ENCODE data around the gene GAREM1. TPM values are rescaled to one million over a fixed set of nuclear protein-coding genes. Genes with fewer than 3 reads are reported as not detected.

The GAREM1 gene
- total and polyA plus RNA-seq, 2 of the 8 experiments (the other 6 are each of a cell fraction or from before 2014, with no cell fraction given), result 3.6 to 9.2 TPM

DNA sequence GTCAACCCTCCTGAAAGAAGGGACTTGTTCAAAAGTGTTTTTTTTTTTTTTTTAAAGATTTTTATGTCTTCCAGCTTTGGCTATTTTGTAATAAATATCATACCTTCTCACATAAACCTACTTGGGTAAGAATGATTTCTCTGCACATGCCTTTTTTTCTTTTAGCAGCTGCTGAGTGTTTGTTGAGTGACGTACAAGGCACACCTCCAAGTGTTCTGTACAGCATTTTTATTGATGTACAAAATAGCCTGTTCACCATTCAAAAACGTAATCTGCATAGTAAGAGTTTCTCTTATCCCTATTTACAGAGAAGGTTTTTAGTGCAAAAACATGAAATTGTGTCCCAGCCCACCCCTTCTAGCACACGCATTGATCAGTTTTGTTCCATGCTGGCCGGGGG lies 203.2 kb downstream of the GAREM1 start:
- Histone ChIP-seq H3K4me3 (ENCODE audit: extremely low read depth in 1 of 4, insufficient read depth in 2 of 4, low read depth in 3 of 4, low read length in 4 of 4) (no peak overlapping the region), H2AFZ (ENCODE audit: low read length) (no peak overlapping the region), H3K23me2 (ENCODE audit: low read depth, low read length) (no peaks in the 10 kb centered on the region), H4K5ac (ENCODE audit: insufficient read length, low read depth, low read length) (no peak overlapping the region), H4K20me1 (replicated peaks in 1 of 2; ENCODE audit: control insufficient read depth in 1 of 2, insufficient read depth in 2 of 2, low read length in 2 of 2) (no peaks in the 10 kb centered on the region), H4K91ac (replicated peaks; ENCODE audit: insufficient read length, low read length) (no peak overlapping the region), H3K4me2 (ENCODE audit: insufficient read depth in 1 of 2, low read depth in 2 of 2, low read length in 2 of 2) (no peak overlapping the region), H3K79me2 (ENCODE audit: control insufficient read depth in 1 of 2, insufficient read depth in 2 of 2, low read length in 2 of 2) (no peaks in the 10 kb centered on the region), H3K18ac (ENCODE audit: extremely low read depth, low read length) (no peak overlapping the region), H2BK20ac (ENCODE audit: low read length) (no peak overlapping the region), H3K9ac (replicated peaks in 1 of 4; ENCODE audit: extremely low read depth in 1 of 4, low read depth in 3 of 4, low read length in 3 of 4) (no peak overlapping the region), H3K56ac (replicated peaks; ENCODE audit: insufficient read length, low read depth, low read length) (no peak overlapping the region), H3K9me3 (ENCODE audit: insufficient read depth in 2 of 2, low read depth in 1 of 2, low read length in 1 of 2) (no peaks in the 10 kb centered on the region), H2BK12ac (ENCODE audit: low read depth, low read length) (no peak overlapping the region), H3K4ac (replicated peaks; ENCODE audit: insufficient read length, low read depth, low read length) (no peak overlapping the region), H2AK5ac (ENCODE audit: low read depth, low read length) (no peak overlapping the region), H3K36me3 (ENCODE audit: control insufficient read depth in 2 of 4, insufficient read depth in 4 of 4, low read length in 3 of 4) (no peaks in the 10 kb centered on the region), H3K27ac (ENCODE audit: low read depth, low read length) (no peak overlapping the region), H3K79me1 (ENCODE audit: low read depth, low read length) (no peaks in the 10 kb centered on the region), H2BK120ac (replicated peaks; ENCODE audit: low read depth, low read length) (no peak overlapping the region), H3K4me1 (replicated peaks in 1 of 4; ENCODE audit: control insufficient read depth in 3 of 4, insufficient read depth in 4 of 4, low read length in 3 of 4) (peaks cover 0 to 3% (median under 1%) of the 10 kb centered on the region in 4 experiments; a peak in 3 of 7 replicates), H3K23ac (ENCODE audit: insufficient read length) (no peak overlapping the region), H3K14ac (ENCODE audit: insufficient read length) (no peak overlapping the region), H4K8ac (ENCODE audit: extremely low read depth, insufficient read depth, low read length) (no peak overlapping the region), H3K27me3 (replicated peaks in 1 of 4; ENCODE audit: control insufficient read depth in 3 of 4, extremely low read depth in 1 of 4, insufficient read depth in 3 of 4, low read length in 3 of 4) (no peaks in the 10 kb centered on the region), H2BK15ac (ENCODE audit: low read length) (no peak overlapping the region), H2BK5ac (ENCODE audit: low read depth, low read length) (no peak overlapping the region)
- CTCF ChIA-PET (ENCODE audit: partially characterized antibody), result no interaction called here
- POLR2A ChIA-PET (ENCODE audit: partially characterized antibody), result no interaction called here
- 93% methylated on average over 4 of the region's 4 CpGs; no CpG with 5 or more reads in 1 of the 2 experiments for WGBS, 2 experiments (ENCODE audit: extremely low coverage in 1 of 2, insufficient coverage in 1 of 2, insufficient read length in 1 of 2, insufficient replicate concordance in 2 of 2, low coverage in 1 of 2, low lambda C conversion rate in 2 of 2, missing lambda C conversion rate in 1 of 2)
- DNase-seq (ENCODE audit: low read depth in 1 of 2, low spot score in 2 of 2) (no peak), FAIRE-seq (no peak)
- TF ChIP-seq TCF12 (IDR thresholded peaks at IDR 0.05; ENCODE audit: low read depth, low read length) (no peak), SIRT6 (IDR thresholded peaks at IDR 0.05; ENCODE audit: low read length) (no peak), POU5F1 (IDR thresholded peaks at IDR 0.05; ENCODE audit: low read depth, low read length) (no peak), HDAC6 (IDR thresholded peaks at IDR 0.05; ENCODE audit: low read depth, low read length) (no peak), ASH2L (IDR thresholded peaks at IDR 0.05; ENCODE audit: low read length) (no peak), ATF3 (IDR thresholded peaks at IDR 0.05; ENCODE audit: insufficient read depth, low read depth, low read length) (no peak), BACH1 (IDR thresholded peaks at IDR 0.05; ENCODE audit: low read length) (no peak), MAX (IDR thresholded peaks at IDR 0.05) (no peak), KDM5A (IDR thresholded peaks at IDR 0.05; ENCODE audit: low read length) (no peak), RAD21 (IDR thresholded peaks at IDR 0.05 in 1 of 2, conservative IDR thresholded peaks at IDR 0.05 in 1 of 2; ENCODE audit: low read depth in 2 of 2, low read length in 2 of 2) (no peak), SRF (IDR thresholded peaks at IDR 0.05; ENCODE audit: low read depth, low read length) (no peak), SP2 (IDR thresholded peaks at IDR 0.05; ENCODE audit: low read length) (no peak), KDM1A (IDR thresholded peaks at IDR 0.05; ENCODE audit: borderline replicate concordance, low read length) (no peak), FOSL1 (IDR thresholded peaks at IDR 0.05; ENCODE audit: insufficient read depth, low read depth, low read length) (no peak), SP1 (IDR thresholded peaks at IDR 0.05; ENCODE audit: low read depth, low read length) (no peak)

Measured in H1 (cell line).